Measurements from ENCODE around the gene ZNF273.
"Not testable (repeated sequence)": the region's sequence is repeated elsewhere in the genome, so short reads cannot be mapped to it uniquely, and the experiment has no call there.

- not testable (repeated sequence) for TF ChIP-seq POLR2AphosphoS5 (IDR thresholded peaks at IDR 0.05); CTCF (IDR thresholded peaks at IDR 0.05 in 8 of 11, conservative IDR thresholded peaks at IDR 0.05 in 3 of 11)
Observed at GRCh38 chr7:64915301-64915700, 12.2 kb downstream of the ZNF273 start.

Data from spleen (tissue), 7 donors.